ENCODE results near the gene DNAJC1.

DNA sequence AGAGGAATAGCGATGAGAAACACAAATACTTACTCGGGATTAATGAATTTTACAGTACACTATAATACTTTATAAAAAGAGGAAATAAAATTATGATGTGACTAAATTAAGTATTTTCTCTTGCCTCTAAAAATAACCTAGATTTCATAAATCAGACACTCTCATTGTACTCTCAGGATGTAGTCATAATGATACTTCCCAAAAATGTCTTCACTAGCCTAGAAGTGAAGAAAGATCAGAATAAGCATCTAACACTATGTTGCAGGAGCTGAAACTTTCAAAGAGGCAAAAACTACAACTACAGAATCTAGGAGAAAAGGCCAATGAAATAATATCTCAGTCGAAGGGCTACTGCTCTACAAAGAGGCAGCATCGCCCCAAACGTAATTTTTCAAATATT, 49.4 kb downstream of the DNAJC1 start:
- TF ChIP-seq POLR2AphosphoS5 (IDR thresholded peaks at IDR 0.05) (no peak), POLR2A (IDR thresholded peaks at IDR 0.05) (no peak)
- TF ChIP-seq, protein P1, sequence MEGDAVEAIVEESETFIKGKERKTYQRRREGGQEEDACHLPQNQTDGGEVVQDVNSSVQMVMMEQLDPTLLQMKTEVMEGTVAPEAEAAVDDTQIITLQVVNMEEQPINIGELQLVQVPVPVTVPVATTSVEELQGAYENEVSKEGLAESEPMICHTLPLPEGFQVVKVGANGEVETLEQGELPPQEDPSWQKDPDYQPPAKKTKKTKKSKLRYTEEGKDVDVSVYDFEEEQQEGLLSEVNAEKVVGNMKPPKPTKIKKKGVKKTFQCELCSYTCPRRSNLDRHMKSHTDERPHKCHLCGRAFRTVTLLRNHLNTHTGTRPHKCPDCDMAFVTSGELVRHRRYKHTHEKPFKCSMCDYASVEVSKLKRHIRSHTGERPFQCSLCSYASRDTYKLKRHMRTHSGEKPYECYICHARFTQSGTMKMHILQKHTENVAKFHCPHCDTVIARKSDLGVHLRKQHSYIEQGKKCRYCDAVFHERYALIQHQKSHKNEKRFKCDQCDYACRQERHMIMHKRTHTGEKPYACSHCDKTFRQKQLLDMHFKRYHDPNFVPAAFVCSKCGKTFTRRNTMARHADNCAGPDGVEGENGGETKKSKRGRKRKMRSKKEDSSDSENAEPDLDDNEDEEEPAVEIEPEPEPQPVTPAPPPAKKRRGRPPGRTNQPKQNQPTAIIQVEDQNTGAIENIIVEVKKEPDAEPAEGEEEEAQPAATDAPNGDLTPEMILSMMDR (IDR thresholded peaks at IDR 0.05), result no peak
